ENCODE measurements around the gene DNMBP.

The DNMBP gene

DNA sequence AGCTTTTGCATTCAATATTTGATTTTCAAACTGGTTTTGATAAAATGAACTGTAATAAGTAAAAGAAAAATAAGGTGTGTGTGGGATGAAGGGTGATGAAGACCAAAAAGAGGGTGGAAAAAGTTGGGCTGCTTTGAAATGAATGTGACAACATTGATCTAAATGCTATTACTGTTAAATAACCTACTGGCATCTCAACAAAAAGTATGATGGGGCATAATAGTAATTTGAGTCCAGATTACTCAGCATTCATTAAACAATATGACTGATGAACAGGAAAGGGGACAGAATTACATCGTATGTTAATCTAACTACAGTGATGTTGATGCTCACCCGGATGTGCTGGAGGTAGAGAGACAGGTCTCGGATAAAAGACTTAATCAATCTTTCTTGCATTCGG lies 115.1 kb downstream of the DNMBP start:
- H3K9ac ChIP-seq (ENCODE audit: low read length), result no peak overlapping the region
- no peak overlapping the region for H4K8ac ChIP-seq (ENCODE audit: low read length)
- H2AFZ ChIP-seq (ENCODE audit: low read depth, low read length), result no peak overlapping the region
- no peak overlapping the region for H3K14ac ChIP-seq (ENCODE audit: low read length in 2 of 2)
- no peaks in the 10 kb centered on the region for H3K4me1 ChIP-seq (ENCODE audit: control insufficient read depth, insufficient read depth, low read depth, low read length)
- no peak overlapping the region for H2BK15ac ChIP-seq (ENCODE audit: low read depth, poor library complexity, severe bottlenecking)
- H3K23ac ChIP-seq (ENCODE audit: low read length in 2 of 2), result no peak overlapping the region
- no peak overlapping the region for H3K18ac ChIP-seq (ENCODE audit: low read depth in 1 of 2, low read length in 2 of 2)
- H3K36me3 ChIP-seq (ENCODE audit: control insufficient read depth in 1 of 2, insufficient read depth in 2 of 2, low read depth in 1 of 2, low read length in 2 of 2), result peaks cover 37 to 84% of the 10 kb centered on the region in 2 experiments
- peaks cover 14% of the 10 kb centered on the region for H3K79me1 ChIP-seq (replicated peaks; ENCODE audit: low read length, poor library complexity, severe bottlenecking)
- no peak overlapping the region for H3K4ac ChIP-seq (ENCODE audit: low read depth in 1 of 2, low read length in 2 of 2)
- 96% methylated on average over 3 of the region's 4 CpGs for WGBS
- no peak overlapping the region for H2BK12ac ChIP-seq (ENCODE audit: low read length in 2 of 2)
- no peak overlapping the region for H2BK5ac ChIP-seq (ENCODE audit: low read depth, low read length, poor library complexity, severe bottlenecking)
- H4K91ac ChIP-seq (ENCODE audit: low read length), result no peak overlapping the region
- no peak overlapping the region for H2AK5ac ChIP-seq (ENCODE audit: low read length, severe bottlenecking)
- no peak overlapping the region for H3K27ac ChIP-seq (ENCODE audit: low read length, poor library complexity, severe bottlenecking)
- no peaks in the 10 kb centered on the region for H3K9me3 ChIP-seq (ENCODE audit: control insufficient read depth, low read length)
- no peak overlapping the region for H2BK120ac ChIP-seq (ENCODE audit: low read depth, low read length)
- no peak for DNase-seq
- H3K4me2 ChIP-seq (ENCODE audit: low read length, poor library complexity, severe bottlenecking), result no peak overlapping the region
- H3K4me3 ChIP-seq (ENCODE audit: insufficient read depth in 1 of 2, low read depth in 1 of 2, low read length in 2 of 2), result no peak overlapping the region
- H3K27me3 ChIP-seq (ENCODE audit: control insufficient read depth in 1 of 2, insufficient read depth in 1 of 2, low read length in 2 of 2), result no peaks in the 10 kb centered on the region

DNA sequence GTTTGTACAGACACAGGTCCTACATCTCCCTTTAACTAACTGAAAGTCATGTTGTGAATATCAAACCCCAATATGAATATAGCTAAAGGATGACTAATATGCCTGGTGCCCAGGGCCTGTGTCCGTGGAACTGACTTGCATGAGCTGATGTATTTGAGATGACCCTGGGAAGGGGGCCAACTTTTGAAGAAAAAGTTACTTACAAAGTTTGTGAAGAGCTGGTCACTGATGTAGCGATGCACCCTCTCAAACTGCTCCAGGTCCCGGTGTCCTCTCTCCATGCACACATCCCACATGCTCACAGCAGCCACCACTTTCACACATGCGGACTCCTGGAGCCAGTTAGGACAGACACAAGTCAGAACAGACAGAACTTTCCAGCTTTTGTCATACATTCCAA lies 121.1 kb downstream of the DNMBP start:
- no peak overlapping the region for H2BK12ac ChIP-seq (ENCODE audit: low read length in 2 of 2)
- H3K9me3 ChIP-seq (ENCODE audit: control insufficient read depth, low read length), result no peaks in the 10 kb centered on the region
- no peak overlapping the region for H4K8ac ChIP-seq (ENCODE audit: low read length)
- H3K27ac ChIP-seq (ENCODE audit: low read length, poor library complexity, severe bottlenecking), result peak overlapping the region; percentile 23
- no peak overlapping the region for H3K14ac ChIP-seq (ENCODE audit: low read length in 2 of 2)
- no peak overlapping the region for H3K4me3 ChIP-seq (ENCODE audit: insufficient read depth in 1 of 2, low read depth in 1 of 2, low read length in 2 of 2)
- no peaks in the 10 kb centered on the region for H3K27me3 ChIP-seq (ENCODE audit: control insufficient read depth in 1 of 2, insufficient read depth in 1 of 2, low read length in 2 of 2)
- H3K4ac ChIP-seq (ENCODE audit: low read depth in 1 of 2, low read length in 2 of 2), result no peak overlapping the region
- H2AFZ ChIP-seq (ENCODE audit: low read depth, low read length), result no peak overlapping the region
- H3K23ac ChIP-seq (ENCODE audit: low read length in 2 of 2), result no peak overlapping the region
- DNase-seq, result no peak
- no peak overlapping the region for H2BK15ac ChIP-seq (ENCODE audit: low read depth, poor library complexity, severe bottlenecking)
- H3K36me3 ChIP-seq (ENCODE audit: control insufficient read depth in 1 of 2, insufficient read depth in 2 of 2, low read depth in 1 of 2, low read length in 2 of 2), result peaks cover 46 to 74% of the 10 kb centered on the region in 2 experiments
- H3K9ac ChIP-seq (ENCODE audit: low read length), result peak overlapping the region; percentile 60
- H2AK5ac ChIP-seq (ENCODE audit: low read length, severe bottlenecking), result no peak overlapping the region
- no peak overlapping the region for H3K4me2 ChIP-seq (ENCODE audit: low read length, poor library complexity, severe bottlenecking)
- peak overlapping the region; percentile 39 for H4K91ac ChIP-seq (ENCODE audit: low read length)
- 91% methylated on average over 4 of the region's 4 CpGs for WGBS
- peaks cover 17% of the 10 kb centered on the region for H3K79me1 ChIP-seq (replicated peaks; ENCODE audit: low read length, poor library complexity, severe bottlenecking)
- peak overlapping the region; percentile 11 to 21 for H3K18ac ChIP-seq (ENCODE audit: low read depth in 1 of 2, low read length in 2 of 2)
- H3K4me1 ChIP-seq (ENCODE audit: control insufficient read depth, insufficient read depth, low read depth, low read length), result peaks cover 2% of the 10 kb centered on the region
- no peak overlapping the region for H2BK120ac ChIP-seq (ENCODE audit: low read depth, low read length)
- H2BK5ac ChIP-seq (ENCODE audit: low read depth, low read length, poor library complexity, severe bottlenecking), result no peak overlapping the region

DNA sequence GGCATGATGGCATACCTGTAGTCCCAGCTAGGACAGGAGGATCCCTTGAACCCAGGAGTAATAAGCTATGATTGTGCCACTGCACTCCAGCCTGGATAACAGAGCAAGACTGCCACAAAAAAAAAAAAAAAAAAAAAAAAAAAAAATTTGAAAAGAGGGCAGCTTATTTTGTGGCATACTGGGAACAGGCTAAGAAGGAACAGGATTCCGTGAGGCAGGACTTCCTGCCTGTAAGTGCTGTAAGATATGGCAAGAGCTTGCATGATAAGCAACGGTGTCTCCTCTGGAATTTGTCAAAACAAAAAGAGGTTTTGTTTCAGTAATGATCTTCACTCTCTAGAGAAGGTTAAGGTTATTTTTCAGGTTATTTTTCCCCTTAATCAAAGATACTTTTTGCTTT lies 126.2 kb downstream of the DNMBP start:
- DNase-seq, result no peak
- Histone ChIP-seq H2BK5ac (ENCODE audit: low read depth, low read length, poor library complexity, severe bottlenecking) (no peak overlapping the region), H4K8ac (ENCODE audit: low read length) (no peak overlapping the region), H2AFZ (ENCODE audit: low read depth, low read length) (no peak overlapping the region), H3K4me1 (ENCODE audit: control insufficient read depth, insufficient read depth, low read depth, low read length) (no peaks in the 10 kb centered on the region), H3K27me3 (ENCODE audit: control insufficient read depth in 1 of 2, insufficient read depth in 1 of 2, low read length in 2 of 2) (no peaks in the 10 kb centered on the region), H3K23ac (ENCODE audit: low read length in 2 of 2) (no peak overlapping the region), H3K14ac (ENCODE audit: low read length in 2 of 2) (no peak overlapping the region), H2BK15ac (ENCODE audit: low read depth, poor library complexity, severe bottlenecking) (no peak overlapping the region), H3K79me1 (replicated peaks; ENCODE audit: low read length, poor library complexity, severe bottlenecking) (peaks cover 28% of the 10 kb centered on the region), H3K36me3 (ENCODE audit: control insufficient read depth in 1 of 2, insufficient read depth in 2 of 2, low read depth in 1 of 2, low read length in 2 of 2) (peaks cover 70 to 97% of the 10 kb centered on the region in 2 experiments), H3K4me2 (ENCODE audit: low read length, poor library complexity, severe bottlenecking) (no peak overlapping the region), H3K9me3 (ENCODE audit: control insufficient read depth, low read length) (no peaks in the 10 kb centered on the region), H3K9ac (ENCODE audit: low read length) (no peak overlapping the region), H3K4me3 (ENCODE audit: insufficient read depth in 1 of 2, low read depth in 1 of 2, low read length in 2 of 2) (no peak overlapping the region), H4K91ac (ENCODE audit: low read length) (no peak overlapping the region), H2AK5ac (ENCODE audit: low read length, severe bottlenecking) (no peak overlapping the region), H3K27ac (ENCODE audit: low read length, poor library complexity, severe bottlenecking) (no peak overlapping the region), H2BK12ac (ENCODE audit: low read length in 2 of 2) (no peak overlapping the region), H2BK120ac (ENCODE audit: low read depth, low read length) (no peak overlapping the region), H3K4ac (ENCODE audit: low read depth in 1 of 2, low read length in 2 of 2) (no peak overlapping the region), H3K18ac (ENCODE audit: low read depth in 1 of 2, low read length in 2 of 2) (no peak overlapping the region)
- 46% methylated on average over 2 of the region's 2 CpGs for WGBS

DNA sequence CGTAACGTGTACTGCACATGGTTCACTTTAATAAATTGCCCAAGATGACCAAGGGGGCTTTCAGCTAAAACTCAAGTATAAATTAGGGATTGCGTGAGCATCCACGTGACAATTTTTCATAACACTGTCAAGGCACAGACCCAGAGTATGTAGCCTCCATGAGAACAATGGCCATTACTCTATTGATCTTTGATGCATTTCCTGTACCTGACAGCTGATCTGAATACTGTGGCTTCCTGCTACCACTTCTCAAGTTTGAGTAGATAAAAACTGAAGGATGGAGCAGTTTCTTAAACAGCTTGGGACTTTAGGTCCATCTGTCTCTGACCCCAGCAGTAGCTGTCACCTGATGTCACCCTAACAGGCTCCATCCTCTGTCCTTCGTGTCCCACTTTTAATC lies 128.4 kb downstream of the DNMBP start:
- Histone ChIP-seq H3K79me1 (replicated peaks; ENCODE audit: low read length, poor library complexity, severe bottlenecking) (peaks cover 33% of the 10 kb centered on the region), H2BK120ac (ENCODE audit: low read depth, low read length) (no peak overlapping the region), H3K9me3 (ENCODE audit: control insufficient read depth, low read length) (no peaks in the 10 kb centered on the region), H3K4me1 (ENCODE audit: control insufficient read depth, insufficient read depth, low read depth, low read length) (peaks cover 1% of the 10 kb centered on the region), H4K8ac (ENCODE audit: low read length) (no peak overlapping the region), H3K9ac (ENCODE audit: low read length) (no peak overlapping the region), H3K23ac (ENCODE audit: low read length in 2 of 2) (no peak overlapping the region), H3K14ac (ENCODE audit: low read length in 2 of 2) (no peak overlapping the region), H3K4me2 (ENCODE audit: low read length, poor library complexity, severe bottlenecking) (no peak overlapping the region), H2BK15ac (ENCODE audit: low read depth, poor library complexity, severe bottlenecking) (no peak overlapping the region), H2BK5ac (ENCODE audit: low read depth, low read length, poor library complexity, severe bottlenecking) (no peak overlapping the region), H3K18ac (ENCODE audit: low read depth in 1 of 2, low read length in 2 of 2) (no peak overlapping the region), H2BK12ac (ENCODE audit: low read length in 2 of 2) (no peak overlapping the region), H4K91ac (ENCODE audit: low read length) (no peak overlapping the region), H3K36me3 (ENCODE audit: control insufficient read depth in 1 of 2, insufficient read depth in 2 of 2, low read depth in 1 of 2, low read length in 2 of 2) (peaks cover 78 to 100% of the 10 kb centered on the region in 2 experiments), H3K27ac (ENCODE audit: low read length, poor library complexity, severe bottlenecking) (no peak overlapping the region), H3K27me3 (ENCODE audit: control insufficient read depth in 1 of 2, insufficient read depth in 1 of 2, low read length in 2 of 2) (no peaks in the 10 kb centered on the region), H3K4ac (ENCODE audit: low read depth in 1 of 2, low read length in 2 of 2) (no peak overlapping the region), H2AFZ (ENCODE audit: low read depth, low read length) (no peak overlapping the region), H2AK5ac (ENCODE audit: low read length, severe bottlenecking) (no peak overlapping the region), H3K4me3 (ENCODE audit: insufficient read depth in 1 of 2, low read depth in 1 of 2, low read length in 2 of 2) (no peak overlapping the region)
- no peak for DNase-seq
- 97% methylated on average over 4 of the region's 5 CpGs for WGBS

All from mesenchymal stem cell (in vitro differentiated cells and primary cell).